KOPT-K1 (cell line): ENCODE results near the gene SPTLC2.
A peak's percentile ranks its signal among the peaks of the same experiment; 100 is the strongest.

Experiments used
- H3K27ac ChIP-seq: fragments of 200-600 bp; sonication (generic); 2 replicates; pipeline ENCODE4 v1.5.1; 2016; ENCODE audit warnings: antibody characterized with exemption, mild to moderate bottlenecking, low read depth, low read length; ENCODE audit not compliant: poor library complexity, severe bottlenecking
- H3K36me3 ChIP-seq: fragments of 200-600 bp; sonication (generic); 2 replicates; pipeline ENCODE4 v1.5.1; 2017; ENCODE audit warnings: antibody characterized with exemption, mild to moderate bottlenecking, low read length, moderate library complexity; ENCODE audit not compliant: insufficient read depth
- H3K9me3 ChIP-seq: fragments of 200-600 bp; sonication (generic); 2 replicates; pipeline ENCODE4 v1.5.1; 2017; ENCODE audit warnings: antibody characterized with exemption, low read length, mild to moderate bottlenecking; ENCODE audit not compliant: insufficient read depth, poor library complexity, severe bottlenecking

SPTLC2 gene

GRCh38 chr14:77584809-77585208, 31.6 kb downstream of the SPTLC2 start:
- peaks cover 4% of the 10 kb centered on the region; the same call in 1 of the 2 replicates for H3K36me3 ChIP-seq
- no peaks in the 10 kb centered on the region for H3K9me3 ChIP-seq
- no peak overlapping the region for H3K27ac ChIP-seq

GRCh38 chr14:77583657-77584056, 32.8 kb downstream of the SPTLC2 start:
- Histone ChIP-seq H3K27ac (no peak overlapping the region), H3K9me3 (no peaks in the 10 kb centered on the region), H3K36me3 (peaks cover 7% of the 10 kb centered on the region; the same call in 1 of the 2 replicates)

GRCh38 chr14:77582511-77582910, 33.9 kb downstream of the SPTLC2 start:
- H3K36me3 ChIP-seq: peaks cover 16% of the 10 kb centered on the region; the same call in 1 of the 2 replicates
- H3K9me3 ChIP-seq: no peaks in the 10 kb centered on the region
- H3K27ac ChIP-seq: no peak overlapping the region

DNA sequence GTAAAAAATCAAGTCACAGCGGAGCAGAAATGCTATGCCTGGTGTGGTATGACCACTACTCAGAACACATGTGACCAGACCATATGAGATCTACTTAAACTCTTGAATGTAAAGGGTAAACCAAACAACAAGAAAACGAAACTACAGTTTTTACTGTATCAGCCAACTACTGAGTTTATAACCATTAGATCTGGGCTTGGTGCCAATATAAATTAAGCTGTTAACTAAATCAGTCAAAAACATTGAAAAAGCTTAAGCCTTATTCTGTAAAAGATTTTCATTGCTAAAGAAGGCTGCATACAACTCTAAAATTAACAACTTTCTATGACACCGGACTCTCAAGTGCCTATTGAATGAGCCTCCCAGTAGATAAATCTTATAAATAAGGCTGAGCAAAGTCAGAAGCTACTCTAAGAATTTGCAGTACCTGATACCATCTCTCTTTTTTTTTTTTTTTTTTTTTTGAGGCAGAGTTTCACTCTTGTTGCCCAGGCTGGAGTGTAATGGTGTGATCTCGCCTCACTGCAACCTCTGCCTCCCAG, 35.4 kb downstream of the SPTLC2 start:
- Histone ChIP-seq H3K27ac (peak overlapping the region; percentile 3), H3K36me3 (peaks cover 26% of the 10 kb centered on the region), H3K9me3 (no peaks in the 10 kb centered on the region)

DNA sequence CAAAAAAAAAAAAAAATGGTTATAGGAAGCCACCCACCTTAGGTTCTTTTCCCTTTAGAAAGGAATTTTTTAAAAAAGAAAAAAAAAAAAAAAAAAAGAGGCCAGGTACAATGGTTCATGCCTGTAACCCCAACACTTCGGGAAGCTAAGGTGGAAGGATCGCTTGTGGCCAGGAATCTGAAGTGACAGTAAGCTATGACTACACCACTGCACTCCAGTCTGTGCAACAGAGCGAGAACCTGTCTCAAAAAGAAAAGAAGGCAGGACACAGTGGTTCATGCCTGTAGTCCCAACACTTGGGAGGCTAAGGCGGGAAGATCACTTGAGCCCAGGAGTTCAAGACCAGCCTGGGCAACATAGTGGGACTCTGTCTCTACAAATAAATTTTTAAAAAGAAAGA, 36.0 kb downstream of the SPTLC2 start:
- Histone ChIP-seq H3K9me3 (no peaks in the 10 kb centered on the region), H3K27ac (peak overlapping the region; percentile 3), H3K36me3 (peaks cover 32% of the 10 kb centered on the region)

- Histone ChIP-seq H3K36me3 (peaks cover 37% of the 10 kb centered on the region), H3K9me3 (no peaks in the 10 kb centered on the region), H3K27ac (no peak overlapping the region)
Measured at GRCh38 chr14:77579780-77580179, 36.7 kb downstream of the SPTLC2 start.

DNA sequence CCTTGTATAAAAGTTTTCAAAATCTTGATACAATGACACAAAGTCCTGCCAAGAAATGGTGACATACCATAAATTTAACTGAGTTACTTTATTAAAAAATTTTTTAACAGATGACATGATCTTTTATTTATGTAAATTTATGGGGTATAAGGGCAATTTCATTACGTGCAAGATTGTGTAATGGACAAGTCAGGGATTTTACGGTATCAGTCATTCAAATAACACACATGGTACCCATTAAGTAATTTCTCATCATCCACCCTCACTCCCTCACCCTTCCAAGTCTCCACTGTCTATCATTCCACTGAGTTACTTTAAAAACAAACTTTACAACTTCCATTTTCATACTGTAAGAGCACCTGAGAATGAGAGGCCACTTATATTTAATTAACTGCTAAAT, 37.4 kb downstream of the SPTLC2 start:
- Histone ChIP-seq H3K9me3 (no peaks in the 10 kb centered on the region), H3K36me3 (peaks cover 44% of the 10 kb centered on the region), H3K27ac (no peak overlapping the region)

DNA sequence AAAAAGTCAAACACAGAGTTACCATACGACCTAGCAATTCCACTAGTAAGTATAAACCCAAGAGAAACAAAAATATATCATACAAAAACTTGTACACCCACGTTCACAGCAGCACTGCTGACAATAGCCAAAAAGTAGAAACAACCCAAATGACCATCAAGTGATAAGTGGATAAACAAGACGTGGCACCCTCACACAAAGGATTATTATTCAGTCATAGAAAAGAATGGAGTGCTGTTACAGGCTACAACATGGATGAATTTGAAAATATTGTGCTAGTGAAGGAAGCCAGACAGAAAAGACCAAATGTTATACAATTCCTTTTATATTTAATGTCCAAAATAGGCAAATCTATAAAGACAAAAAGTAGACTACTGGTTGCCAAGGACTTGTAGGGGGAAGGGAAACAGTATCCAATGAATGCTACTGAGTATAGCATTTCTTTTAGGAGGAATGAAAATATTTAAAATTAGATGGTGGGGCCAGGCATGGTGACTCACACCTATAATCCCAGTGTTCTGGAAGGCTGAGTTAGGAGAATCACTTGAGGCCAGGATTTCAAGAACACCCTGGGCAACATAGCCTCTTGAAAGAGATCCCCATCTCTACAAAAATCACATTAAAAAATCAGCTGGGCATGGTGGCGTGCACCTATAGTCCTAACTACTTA, 41.9 kb downstream of the SPTLC2 start:
- H3K9me3 ChIP-seq: no peaks in the 10 kb centered on the region
- peaks cover 56% of the 10 kb centered on the region for H3K36me3 ChIP-seq
- H3K27ac ChIP-seq: no peak overlapping the region

DNA sequence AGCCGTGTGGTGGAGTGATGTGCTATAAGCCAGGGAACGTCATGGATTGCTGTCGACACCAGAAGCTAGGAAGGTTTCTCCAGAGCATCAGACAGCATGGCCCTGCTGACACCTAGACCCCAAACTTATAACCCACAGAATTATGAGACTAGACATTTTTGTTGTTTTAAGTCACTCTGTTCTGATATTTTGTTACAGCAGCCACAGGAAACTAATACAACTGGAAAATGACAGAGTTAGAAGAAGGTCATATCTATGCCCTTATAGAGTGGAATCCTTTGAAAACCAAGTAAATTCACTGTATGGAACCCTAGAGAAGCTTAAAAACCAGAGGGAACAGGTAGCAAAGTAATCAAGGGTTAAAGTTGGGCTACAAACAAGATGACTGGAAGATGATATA, 42.5 kb downstream of the SPTLC2 start:
- no peaks in the 10 kb centered on the region for H3K9me3 ChIP-seq
- H3K36me3 ChIP-seq: peaks cover 62% of the 10 kb centered on the region
- H3K27ac ChIP-seq: no peak overlapping the region

DNA sequence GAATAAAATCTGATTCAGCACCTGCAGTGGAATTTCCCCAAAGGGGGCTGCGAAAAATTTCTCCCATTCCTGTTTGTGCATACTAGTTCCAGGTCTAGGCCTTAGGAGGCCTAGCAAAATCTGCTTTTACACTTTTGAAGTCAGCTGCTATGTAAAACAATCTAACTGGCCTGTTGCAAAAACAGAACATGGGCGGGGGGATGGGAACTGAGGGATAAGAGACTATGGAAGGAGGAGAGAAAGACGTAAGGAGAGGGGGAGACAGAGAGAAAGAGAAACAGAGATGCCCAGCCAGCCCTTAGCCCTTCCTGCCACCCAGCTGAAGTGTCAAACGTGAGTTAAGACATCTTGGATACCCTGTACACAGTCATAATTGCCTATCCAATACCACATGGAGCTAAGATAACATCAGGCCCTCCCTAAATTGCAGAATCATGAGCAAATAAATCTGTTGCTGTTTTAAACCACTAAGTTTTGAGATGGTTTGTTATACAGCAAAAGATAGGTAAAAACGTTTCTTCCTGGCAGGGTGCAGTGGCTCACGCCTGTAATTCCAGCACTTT, 45.6 kb downstream of the SPTLC2 start:
- Histone ChIP-seq H3K9me3 (no peaks in the 10 kb centered on the region), H3K27ac (no peak overlapping the region), H3K36me3 (peaks cover 49% of the 10 kb centered on the region)

DNA sequence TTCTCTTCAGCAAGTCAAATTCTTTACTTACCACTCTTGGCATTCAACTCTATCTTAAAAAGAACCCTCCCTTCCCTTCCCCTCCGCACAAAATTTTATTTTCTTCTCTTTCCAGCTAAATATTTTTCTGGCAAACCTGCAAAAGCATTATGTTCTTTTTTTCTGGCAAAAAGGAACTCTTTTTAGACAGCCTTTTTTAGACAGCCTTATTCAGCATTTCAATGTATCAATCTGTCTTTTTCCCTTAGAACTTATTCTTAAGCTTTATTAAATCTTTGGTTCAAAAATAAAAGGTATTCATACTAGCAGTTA, 50.5 kb downstream of the SPTLC2 start:
- H3K27ac ChIP-seq: no peak overlapping the region
- H3K9me3 ChIP-seq: no peaks in the 10 kb centered on the region
- H3K36me3 ChIP-seq: peaks cover 57% of the 10 kb centered on the region

GRCh38 chr14:77565289-77565993, 51.0 kb downstream of the SPTLC2 start:
- Histone ChIP-seq H3K27ac (no peak overlapping the region), H3K36me3 (peaks cover 57% of the 10 kb centered on the region), H3K9me3 (no peaks in the 10 kb centered on the region)

DNA sequence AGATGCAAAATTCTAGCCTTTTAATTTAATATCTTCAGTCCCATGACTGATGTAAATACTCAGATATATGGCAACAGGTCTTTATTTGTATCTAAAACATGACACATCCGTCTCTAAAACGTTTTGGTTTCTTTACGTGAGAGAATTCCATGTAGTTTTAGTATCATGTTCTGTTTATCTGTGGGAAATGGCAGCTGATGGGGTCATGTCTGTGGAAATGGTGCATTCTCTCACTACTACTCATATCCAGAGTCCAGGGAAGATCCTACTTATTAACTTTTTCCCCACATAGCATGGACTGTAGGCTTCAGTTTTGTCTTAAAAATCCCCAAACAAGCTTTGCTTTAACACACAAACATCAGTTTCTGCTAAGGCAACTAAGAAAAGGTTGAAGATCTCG, 53.8 kb downstream of the SPTLC2 start:
- no peaks in the 10 kb centered on the region for H3K9me3 ChIP-seq
- peaks cover 62% of the 10 kb centered on the region for H3K36me3 ChIP-seq
- no peak overlapping the region for H3K27ac ChIP-seq

DNA sequence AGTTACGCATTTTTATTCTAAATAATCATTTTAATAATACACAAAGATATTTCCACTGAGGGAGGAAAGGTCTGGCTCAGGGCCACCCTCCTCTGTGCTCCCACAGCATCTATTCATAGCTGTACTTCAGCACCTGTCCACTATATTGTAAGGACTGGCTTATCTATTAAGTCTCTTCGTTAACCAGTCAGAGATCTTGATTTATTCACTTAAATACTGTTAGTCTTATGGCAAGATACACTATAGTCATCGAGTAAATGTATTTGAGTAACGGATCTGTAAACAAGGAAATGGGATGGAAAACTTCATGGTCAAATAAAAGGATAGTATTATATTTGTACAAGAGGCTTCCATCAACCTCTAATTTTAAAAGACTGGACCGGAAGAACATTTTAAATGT, 54.6 kb downstream of the SPTLC2 start:
- no peaks in the 10 kb centered on the region for H3K9me3 ChIP-seq
- H3K36me3 ChIP-seq: peaks cover 63% of the 10 kb centered on the region
- no peak overlapping the region for H3K27ac ChIP-seq

DNA sequence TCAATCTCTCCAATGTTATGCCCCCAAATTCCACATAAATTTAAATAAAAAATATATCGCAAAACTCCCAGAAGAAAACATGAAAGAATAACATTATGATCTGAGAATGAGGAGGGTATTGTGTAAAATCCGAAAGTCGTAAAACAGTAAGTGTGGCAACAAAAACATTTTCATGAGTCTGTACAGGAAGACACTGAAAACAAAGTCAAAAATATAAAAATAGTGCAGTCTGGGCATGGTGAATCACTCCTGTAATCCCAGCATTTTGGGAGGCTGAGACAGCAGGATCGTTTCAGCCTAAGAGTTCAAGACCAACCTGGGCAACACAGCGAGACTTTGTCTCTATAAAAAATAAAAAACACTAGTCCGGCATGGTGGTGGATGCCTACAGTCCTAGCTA, 57.1 kb downstream of the SPTLC2 start:
- H3K36me3 ChIP-seq: peaks cover 80% of the 10 kb centered on the region
- H3K27ac ChIP-seq: no peak overlapping the region
- H3K9me3 ChIP-seq: no peaks in the 10 kb centered on the region
